GM18951 (cell line): Measurements from ENCODE around the gene GLDN.
"Not testable (repeated sequence)": the region's sequence is repeated elsewhere in the genome, so short reads cannot be mapped to it uniquely, and the experiment has no call there.

Experiments used
- POLR2A ChIP-seq: IDR thresholded peaks from 4 replicates; pipeline ENCODE4 v1.6.1; 2011; ENCODE audit warnings: mild to moderate bottlenecking; ENCODE audit not compliant: insufficient read length, insufficient read depth; ENCODE audit errors: extremely low read depth
- in situ Hi-C: fragments of 300-500 bp; cut with MboI; formaldehyde crosslinking; loops from one replicate; pipeline ENCODE4 v1.12.0; 2022; ENCODE audit warnings: low sequenced_read_pairs, mixed read lengths, inconsistent platforms; ENCODE audit not compliant: unreplicated experiment

The GLDN gene

GRCh38 chr15:51390966-51391422 is 49.5 kb downstream of the GLDN start:
- no peak for TF ChIP-seq POLR2A
- in situ Hi-C loops: no loop called here

DNA sequence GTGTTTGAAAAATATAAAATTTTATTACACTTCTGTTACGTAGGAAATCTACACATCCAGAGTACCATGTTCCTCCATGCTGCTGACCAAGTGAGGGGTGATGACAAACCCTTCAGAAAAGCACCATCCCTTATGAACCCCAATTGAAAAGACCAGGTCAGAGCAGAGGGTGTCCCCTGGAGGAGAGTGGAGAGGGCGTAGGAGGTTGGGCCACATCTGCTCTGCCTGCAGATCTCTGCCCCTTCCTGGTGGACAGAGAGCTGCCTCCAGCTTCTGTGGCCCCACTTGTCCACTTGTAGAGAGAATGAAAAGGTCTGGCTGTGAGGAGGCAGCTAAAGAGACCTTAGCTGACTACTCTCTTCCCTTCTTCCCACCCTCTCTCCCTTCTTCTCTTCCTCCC is 55.5 kb downstream of the GLDN start:
- TF ChIP-seq POLR2A: no peak
- in situ Hi-C loops: no loop called here

DNA sequence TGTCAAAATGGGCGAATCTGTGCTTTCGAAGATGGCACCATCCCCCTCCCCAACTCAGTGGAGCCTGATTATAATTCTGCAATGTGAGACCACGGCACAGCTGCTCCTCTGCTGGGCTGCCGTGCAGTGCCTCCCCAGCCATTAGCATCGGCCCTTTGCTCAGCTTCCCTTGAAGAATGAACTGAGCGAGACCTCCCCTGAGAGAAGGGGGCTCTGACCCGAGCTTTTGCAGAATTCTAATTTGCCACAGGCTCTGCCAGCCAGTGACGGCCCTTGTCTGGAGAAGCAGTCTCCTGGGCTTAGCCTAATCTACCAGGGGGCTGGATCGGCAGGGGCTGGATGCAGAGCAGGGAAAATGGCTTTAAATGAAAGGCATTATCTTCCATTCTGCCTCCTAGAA is 57.2 kb downstream of the GLDN start:
- TF ChIP-seq POLR2A: no peak
- in situ Hi-C loops: no loop called here

- in situ Hi-C loops: no loop called here
These were observed 59.8 kb downstream of the GLDN start for GRCh38 chr15:51401051-51401780.

DNA sequence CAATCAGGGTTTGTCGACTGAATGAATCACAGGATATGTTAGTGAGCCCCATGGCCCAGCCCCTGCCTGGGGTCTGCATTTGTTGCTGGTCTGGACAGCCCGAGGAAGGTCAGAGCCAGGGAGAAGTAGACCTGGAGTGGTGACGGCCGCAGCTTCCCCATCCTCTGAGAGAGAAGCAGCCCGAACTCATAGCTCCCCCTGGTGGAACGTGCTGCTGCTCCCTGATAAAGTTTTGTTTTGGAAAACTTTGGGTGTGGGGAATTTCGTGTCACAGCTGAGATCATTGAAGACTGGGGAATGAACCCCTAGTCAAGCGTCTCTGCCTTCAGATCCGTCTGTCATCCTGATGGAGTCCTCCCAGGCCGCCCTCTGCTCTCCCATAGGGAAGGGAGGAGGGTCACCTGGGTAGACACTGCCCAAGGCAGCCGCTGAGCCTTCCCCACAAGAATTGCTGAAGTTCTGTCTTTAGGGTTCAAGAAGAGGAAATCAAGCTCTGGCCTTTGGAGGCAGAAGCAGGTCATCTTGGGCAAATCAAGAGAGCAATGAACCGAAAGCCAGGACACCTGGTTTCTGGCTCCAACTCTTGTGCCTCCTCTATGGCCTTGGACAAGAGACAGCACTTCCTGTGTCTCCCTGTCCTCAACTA is 60.5 kb downstream of the GLDN start:
- no peak for TF ChIP-seq POLR2A
- in situ Hi-C loops: no loop called here

More at GRCh38 chr15:51401051-51401780, 59.8 kb downstream of the GLDN start:
- TF ChIP-seq POLR2A: no peak

DNA sequence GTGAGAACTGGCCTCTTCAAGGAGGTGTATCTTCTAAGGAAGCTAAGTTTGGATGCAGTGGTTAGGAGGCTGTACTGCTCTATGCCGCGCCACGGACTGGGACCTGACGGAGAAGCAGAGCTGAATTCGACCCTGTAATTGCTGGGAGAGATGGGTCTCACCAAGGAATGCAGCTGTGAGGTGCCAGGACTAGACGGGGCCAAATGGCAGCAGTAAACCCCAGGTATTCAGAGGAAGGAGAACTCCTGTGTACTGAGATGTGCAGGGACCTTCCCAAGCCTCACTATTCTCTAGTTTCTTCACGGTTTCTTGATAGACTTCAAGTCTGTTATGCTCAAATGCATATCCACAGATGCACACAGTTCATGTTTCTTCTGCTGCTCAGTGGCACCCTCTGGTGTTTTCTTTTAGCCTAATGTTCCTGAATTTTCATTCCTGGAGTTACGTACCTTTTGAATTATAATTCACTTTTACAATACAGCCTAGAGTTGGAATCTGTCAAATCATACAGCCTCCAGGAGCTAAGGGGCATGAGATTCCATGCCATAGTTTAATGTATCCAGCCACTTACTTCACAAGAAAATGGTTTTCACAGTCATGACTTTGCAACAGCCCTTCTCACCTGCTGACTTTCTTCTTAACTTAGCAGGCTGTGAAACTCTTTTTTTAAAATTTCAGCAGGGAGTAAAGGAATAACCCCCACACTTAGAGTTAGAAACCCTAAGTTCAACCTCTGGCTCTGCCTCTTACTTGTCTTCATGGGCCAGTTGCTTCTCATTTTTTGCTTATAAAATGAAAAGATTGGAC is 61.8 kb downstream of the GLDN start:
- no peak for TF ChIP-seq POLR2A
- in situ Hi-C loops: no loop called here

GRCh38 chr15:51403946-51404695 is 62.7 kb downstream of the GLDN start:
- in situ Hi-C loops: no loop called here
- TF ChIP-seq POLR2A: no peak

DNA sequence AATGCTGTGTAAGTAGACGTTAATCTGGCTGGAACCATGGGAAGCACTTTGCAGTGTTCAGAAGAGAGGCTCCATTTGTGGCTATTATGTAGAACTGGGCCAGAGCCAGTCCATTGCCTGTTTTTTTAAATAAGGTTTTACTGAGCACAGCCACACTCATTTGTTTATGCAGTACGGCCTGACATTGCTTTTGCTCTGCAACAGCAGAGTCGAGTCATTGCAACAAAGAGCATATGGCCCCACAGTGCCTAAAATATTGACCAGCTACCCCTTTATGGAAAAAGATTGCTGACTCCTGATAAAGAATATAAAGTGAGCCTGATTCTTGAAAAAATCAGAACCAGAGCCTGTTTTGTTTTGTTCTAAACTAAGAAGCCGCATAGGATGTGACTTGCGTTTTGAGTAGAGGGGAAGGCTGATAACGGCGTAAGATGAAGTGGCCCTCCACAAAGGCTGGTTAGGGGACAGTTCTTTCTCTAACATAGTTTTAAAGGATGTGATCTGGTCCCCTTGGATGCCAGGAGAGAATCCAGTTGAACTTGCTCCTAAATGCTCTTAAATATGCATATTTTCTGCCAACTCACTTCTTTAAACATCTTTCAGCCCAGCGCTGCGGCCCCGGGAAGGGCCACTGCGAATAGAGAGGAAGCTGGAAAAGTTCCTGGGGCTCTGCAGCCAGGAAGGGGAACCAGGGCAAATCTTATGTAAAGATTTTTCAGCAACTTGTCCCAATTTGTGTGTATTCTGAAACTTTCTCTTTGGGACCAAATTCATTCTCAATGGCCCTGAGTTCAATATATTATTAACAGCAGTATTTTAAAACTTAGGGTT is 64.5 kb downstream of the GLDN start:
- in situ Hi-C loops: no loop called here
- no peak for TF ChIP-seq POLR2A

DNA sequence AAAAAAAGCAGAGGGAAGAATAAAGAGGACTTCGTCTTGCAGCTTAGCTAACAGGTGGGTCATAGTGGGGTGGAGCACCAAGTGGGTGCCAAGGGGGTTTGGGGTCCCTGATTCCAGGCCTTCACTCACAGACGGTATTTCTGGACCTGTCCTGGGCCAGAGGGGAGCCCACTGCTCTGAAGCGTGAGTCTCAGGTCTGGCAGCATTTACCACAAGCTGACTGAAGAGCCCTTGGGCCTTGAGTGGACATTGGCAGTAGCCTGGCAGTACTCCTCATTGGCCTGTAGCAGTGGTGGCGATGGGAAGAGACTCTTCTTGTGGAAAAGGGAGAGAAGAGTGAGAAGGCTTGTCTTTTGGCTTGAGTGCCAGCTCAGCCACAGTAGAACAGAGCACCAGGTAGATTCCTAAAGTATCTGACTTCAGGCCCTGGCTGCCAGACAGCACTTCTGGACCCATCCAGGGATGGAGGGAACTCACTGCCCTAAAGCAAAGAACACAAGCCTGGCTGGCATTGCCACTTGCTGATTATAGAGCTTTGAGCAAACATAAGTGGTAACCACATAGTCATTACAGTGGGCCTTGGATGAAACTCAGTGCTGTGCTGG is 72.9 kb downstream of the GLDN start:
- in situ Hi-C loops: no loop called here
- TF ChIP-seq POLR2A: no peak

DNA sequence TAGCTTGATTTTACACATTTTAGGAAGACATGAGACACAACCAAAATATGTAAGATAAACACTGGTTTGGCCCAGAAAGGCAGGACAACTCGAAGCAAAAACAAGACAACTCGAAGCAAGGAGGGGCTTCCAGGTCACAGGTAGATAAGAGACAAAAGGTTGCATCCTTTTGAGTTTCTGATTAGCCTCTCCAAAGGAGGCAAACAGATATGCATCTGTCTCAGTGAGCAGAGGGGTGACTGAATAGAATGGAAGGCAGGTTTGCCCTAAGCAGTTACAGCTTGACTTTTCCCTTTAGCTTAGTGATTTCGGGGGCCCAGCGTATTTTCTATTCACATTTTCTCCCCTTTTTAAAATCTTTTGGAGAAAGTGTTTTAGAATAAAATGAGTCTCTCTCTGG is 74.7 kb downstream of the GLDN start:
- in situ Hi-C loops: no loop called here
- TF ChIP-seq POLR2A: no peak

- in situ Hi-C loops: not testable (repeated sequence)
These were observed 81.6 kb downstream of the GLDN start for GRCh38 chr15:51423040-51423439.

- no peak for TF ChIP-seq POLR2A
- in situ Hi-C loops: no loop called here
These were observed 83.3 kb downstream of the GLDN start for GRCh38 chr15:51424780-51425179.
